IMR-90 (cell line): ENCODE results near the gene FAXDC2. TPM values are rescaled to one million over a fixed set of nuclear protein-coding genes. Genes with fewer than 3 reads are reported as not detected.

ENCODE experiments used
- ATAC-seq: fragments of 200-7000 bp; cut with Tn5 transposase; 2 replicates; pipeline ENCODE4 v1.9.1; 2020; ENCODE audit warnings: low read depth, mild to moderate bottlenecking, moderate library complexity
- Bru-seq: library from RNA; stranded (reverse); fragments of 400-500 nt; gene quantifications from one replicate; lab custom pipeline; 2021; lab: Mats Ljungman, UMichigan
- BruChase-seq, 2 experiments: library from RNA; stranded (reverse); fragments of 400-500 nt; gene quantifications; one replicate each; lab custom pipeline; 2021; lab: Mats Ljungman, UMichigan
- BruUV-seq: library from RNA; stranded (reverse); fragments of 400-500 nt; replicated peaks from 2 replicates; lab custom pipeline; 2021; lab: Mats Ljungman, UMichigan
- CTCF ChIA-PET: fragments of 300-600 bp; formaldehyde crosslinking; extraction: SDS; loops from one replicate; lab custom pipeline; 2021; ENCODE audit warnings: antibody characterized with exemption; lab: Yijun Ruan, JAX
- POLR2A ChIA-PET: fragments of 300-600 bp; sonication (Branson Sonifier 250); formaldehyde crosslinking; loops from one replicate; lab custom pipeline; 2022; ENCODE audit warnings: antibody characterized with exemption; ENCODE audit not compliant: unreplicated experiment; lab: Charles Lee
- DNase-seq: peaks from one replicate; pipeline ENCODE4 v3.0.0; 2013
- H2AFZ ChIP-seq: replicated peaks from 2 replicates; pipeline ENCODE3; 2013; ENCODE audit warnings: low read length, mild to moderate bottlenecking; ENCODE audit not compliant: poor library complexity
- H2AK5ac ChIP-seq: 2 replicates; pipeline ENCODE4 v1.6.1; 2013; ENCODE audit warnings: low read depth, low read length, inconsistent platforms
- H2AK9ac ChIP-seq: replicated peaks from 2 replicates; pipeline ENCODE3; 2013; ENCODE audit warnings: mild to moderate bottlenecking, low read depth, low read length, moderate library complexity; ENCODE audit not compliant: poor library complexity
- H2BK120ac ChIP-seq: 2 replicates; pipeline ENCODE4 v1.6.1; 2013; ENCODE audit warnings: low read depth, low read length, inconsistent platforms
- H2BK15ac ChIP-seq: 3 replicates; pipeline ENCODE4 v1.6.1; 2013; ENCODE audit warnings: low read depth, low read length, inconsistent platforms
- H2BK20ac ChIP-seq: 2 replicates; pipeline ENCODE4 v1.6.1; 2013; ENCODE audit warnings: low read depth, mild to moderate bottlenecking, inconsistent platforms, low read length, moderate library complexity
- H2BK5ac ChIP-seq: 2 replicates; pipeline ENCODE4 v1.6.1; 2013; ENCODE audit warnings: mild to moderate bottlenecking, low read depth, low read length, inconsistent platforms; ENCODE audit not compliant: poor library complexity, severe bottlenecking
- H3K14ac ChIP-seq: replicated peaks from 2 replicates; pipeline ENCODE4 v1.6.1; 2013; ENCODE audit warnings: low read depth, low read length, inconsistent platforms
- H3K18ac ChIP-seq: 2 replicates; pipeline ENCODE4 v1.6.1; 2013; ENCODE audit warnings: low read depth, low read length, control low read depth
- H3K23ac ChIP-seq: 2 replicates; pipeline ENCODE4 v1.6.1; 2013; ENCODE audit warnings: low read depth, low read length, inconsistent platforms
- H3K27ac ChIP-seq: 2 replicates; pipeline ENCODE4 v1.5.1; 2013; ENCODE audit warnings: mild to moderate bottlenecking, control low read depth, low read length; ENCODE audit not compliant: insufficient read depth
- H3K27me3 ChIP-seq: 2 replicates; pipeline ENCODE4 v1.6.1; 2013; ENCODE audit warnings: low read length; ENCODE audit not compliant: control insufficient read depth, insufficient read depth
- H3K36me3 ChIP-seq: 2 replicates; pipeline ENCODE4 v1.6.1; 2013; ENCODE audit warnings: low read length, mixed read lengths; ENCODE audit not compliant: control insufficient read depth, insufficient read depth
- H3K4ac ChIP-seq: 2 replicates; pipeline ENCODE4 v1.6.1; 2013; ENCODE audit warnings: low read depth, low read length, inconsistent platforms
- H3K4me1 ChIP-seq: 2 replicates; pipeline ENCODE4 v1.6.1; 2013; ENCODE audit warnings: low read length, mixed read lengths; ENCODE audit not compliant: control insufficient read depth, insufficient read depth
- H3K4me2 ChIP-seq: 2 replicates; pipeline ENCODE4 v1.6.1; 2013; ENCODE audit warnings: low read depth, mild to moderate bottlenecking, control low read depth, low read length, moderate library complexity
- H3K4me3 ChIP-seq: 2 replicates; pipeline ENCODE4 v1.5.1; 2013; ENCODE audit warnings: low read depth, mild to moderate bottlenecking, control low read depth, low read length, moderate library complexity; ENCODE audit not compliant: insufficient read depth
- H3K56ac ChIP-seq: 2 replicates; pipeline ENCODE4 v1.6.1; 2013; ENCODE audit warnings: low read length, inconsistent platforms; ENCODE audit not compliant: insufficient read depth; ENCODE audit errors: extremely low read depth
- H3K79me1 ChIP-seq, 2 experiments: 2 replicates each; pipeline ENCODE4 v1.6.1; 2013; ENCODE audit warnings: low read length in 2 of 2, inconsistent platforms in 1 of 2, low read depth in 1 of 2
- H3K9ac ChIP-seq: 2 replicates; pipeline ENCODE4 v1.6.1; 2013; ENCODE audit warnings: low read depth, low read length, control low read depth
- H3K9me1 ChIP-seq: 2 replicates; pipeline ENCODE4 v1.6.1; 2013; ENCODE audit warnings: low read length, inconsistent platforms; ENCODE audit not compliant: insufficient read depth
- H3K9me3 ChIP-seq: 2 replicates; pipeline ENCODE4 v1.6.1; 2013; ENCODE audit warnings: low read length; ENCODE audit not compliant: control insufficient read depth, insufficient read depth
- H4K20me1 ChIP-seq: 2 replicates; pipeline ENCODE4 v1.6.1; 2013; ENCODE audit warnings: low read length, inconsistent platforms; ENCODE audit not compliant: insufficient read depth
- H4K5ac ChIP-seq: 2 replicates; pipeline ENCODE4 v1.6.1; 2013; ENCODE audit warnings: mild to moderate bottlenecking, low read depth, low read length, control low read depth
- H4K8ac ChIP-seq, 2 experiments: 2 replicates each; pipeline ENCODE4 v1.6.1; 2013; ENCODE audit warnings: low read depth in 2 of 2, low read length in 2 of 2, control low read depth in 1 of 2, inconsistent platforms in 1 of 2
- H4K91ac ChIP-seq: 2 replicates; pipeline ENCODE4 v1.6.1; 2013; ENCODE audit warnings: low read depth, low read length, inconsistent platforms; ENCODE audit not compliant: insufficient read depth
- BHLHE40 ChIP-seq: fragments of 150-350 bp; IDR thresholded peaks from 2 replicates; pipeline ENCODE4 v1.6.1; 2016; ENCODE audit warnings: mild to moderate bottlenecking, low read depth, low read length
- MXI1 ChIP-seq: IDR thresholded peaks from 2 replicates; pipeline ENCODE4 v1.6.1; 2012; ENCODE audit warnings: low read depth, mild to moderate bottlenecking, low read length, moderate library complexity, borderline replicate concordance
- WGBS, 2 experiments: methylation state at CpG; one replicate each; pipeline versions ENCODE4 v1.1.5 to v1.1.7; 2013; ENCODE audit warnings: missing lambda C conversion rate in 2 of 2; ENCODE audit not compliant: insufficient read length in 1 of 2; ENCODE audit errors: extremely low coverage in 2 of 2; 5-methylcytosine and 5-hydroxymethylcytosine counted together
- dilution Hi-C: fragments of 300-500 bp; cut with HindIII; formaldehyde crosslinking; loops from one replicate; pipeline ENCODE4 v1.14.3; 2018; ENCODE audit warnings: low sequenced_read_pairs; ENCODE audit not compliant: unreplicated experiment
- in situ Hi-C: fragments of 300-500 bp; cut with MboI; formaldehyde crosslinking; loops from 3 replicates; pipeline ENCODE4 v1.14.3; 2019; ENCODE audit warnings: low sequenced_read_pairs, inconsistent platforms, mixed read lengths
- intact Hi-C: fragments of 100-400 bp; cut with micrococcal nuclease; formaldehyde crosslinking; loops from 2 replicates; pipeline ENCODE4 v1.10.0; 2022
- long read RNA-seq: library from polyadenylated mRNA; unstranded; transcript quantifications from one replicate; pipeline ENCODE4 v2.0.0, GENCODE V29; 2021; ENCODE audit not compliant: unreplicated experiment
- polyA plus RNA-seq, 3 experiments: library from polyadenylated mRNA; depleted of rRNA; stranded (reverse); fragments of >200 nt; gene quantifications; 2 replicates each; pipeline ENCODE4 v1.2.3, GENCODE V29; 2012; ENCODE audit warnings: low replicate concordance in 1 of 3
- total RNA-seq: library from RNA; depleted of rRNA; stranded (reverse); fragments of >200 nt; gene quantifications from 2 replicates; pipeline ENCODE4 v1.2.3, GENCODE V29; 2012; rRNA removed
- TF ChIP-seq, protein P1 (sequence below): fragments of 150-350 bp; IDR thresholded peaks from 2 replicates; pipeline ENCODE4 v1.6.1; 2017; ENCODE audit warnings: mild to moderate bottlenecking, antibody characterized with exemption, low read length, low read depth
- TF ChIP-seq, protein P2 (sequence below): conservative IDR thresholded peaks from 2 replicates; pipeline ENCODE4 v1.5.1; 2012; ENCODE audit warnings: mild to moderate bottlenecking, low read depth, low read length, improper control_type of control experiment

Gene FAXDC2, protein sequence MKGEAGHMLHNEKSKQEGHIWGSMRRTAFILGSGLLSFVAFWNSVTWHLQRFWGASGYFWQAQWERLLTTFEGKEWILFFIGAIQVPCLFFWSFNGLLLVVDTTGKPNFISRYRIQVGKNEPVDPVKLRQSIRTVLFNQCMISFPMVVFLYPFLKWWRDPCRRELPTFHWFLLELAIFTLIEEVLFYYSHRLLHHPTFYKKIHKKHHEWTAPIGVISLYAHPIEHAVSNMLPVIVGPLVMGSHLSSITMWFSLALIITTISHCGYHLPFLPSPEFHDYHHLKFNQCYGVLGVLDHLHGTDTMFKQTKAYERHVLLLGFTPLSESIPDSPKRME
- 4.2 and 4.3 TPM in 2 replicates for total RNA-seq
- 8.1 and 8.9 TPM in 2 replicates for polyA plus RNA-seq (2012; rRNA removed)
- polyA plus RNA-seq (2012; cell fraction: cytosol; rRNA removed) = 3.1 and 6.5 TPM in 2 replicates
- 7.3 and 16.5 TPM in 2 replicates for polyA plus RNA-seq (2012; cell fraction: nucleus; rRNA removed; ENCODE audit: low replicate concordance)
- percentile 56 among the genes with signal in this experiment for Bru-seq, nascent RNA
- percentile 73 among the genes with signal in this experiment for BruChase-seq, experiment 1, labeled RNA remaining after a 6-hour chase
- percentile 66 among the genes with signal in this experiment for BruChase-seq, experiment 2, labeled RNA remaining after a 2-hour chase
- long read RNA-seq, partial matches to known transcripts = 1 of 5 reads
- long read RNA-seq, other reads (novel, unspliced or antisense) = 3 of 5 reads

DNA sequence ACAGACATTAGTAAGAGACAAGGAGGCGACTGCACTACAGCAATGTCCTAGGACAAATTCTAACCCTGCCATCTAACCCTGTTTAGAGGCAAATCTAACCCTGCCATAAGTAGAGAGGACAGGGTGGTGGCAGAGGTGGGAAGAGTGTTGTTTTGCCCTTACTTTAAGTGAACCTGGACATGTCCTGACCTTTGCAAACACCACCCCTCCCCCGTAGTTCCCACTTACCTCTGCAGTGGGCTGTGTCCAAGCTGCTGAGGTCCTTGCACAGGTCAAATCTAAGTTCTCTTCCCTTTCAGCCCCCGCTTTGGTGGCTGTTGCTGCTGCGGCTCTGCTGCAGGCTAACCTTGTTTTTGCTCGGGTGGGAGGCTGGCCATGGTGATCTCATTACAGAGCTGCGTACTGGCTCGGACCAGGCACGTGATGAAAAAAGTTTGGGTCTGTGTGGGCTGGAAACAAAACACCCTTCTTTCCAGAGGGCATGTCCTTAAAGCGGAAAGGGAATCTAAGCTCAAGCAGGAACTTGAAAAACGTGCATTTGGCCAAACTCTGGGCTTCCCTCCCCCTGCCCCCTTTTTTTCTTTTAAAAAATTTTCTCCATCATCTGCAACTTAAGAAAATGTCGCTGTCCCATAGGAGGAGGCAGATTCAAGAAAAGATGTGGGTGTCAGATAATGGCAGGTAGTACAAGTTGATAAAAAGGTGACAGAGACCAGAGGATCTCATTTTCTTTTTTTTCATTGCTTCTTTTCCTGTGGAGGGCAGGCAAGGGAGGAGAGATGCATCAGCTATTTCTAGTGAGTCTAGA, at the start of gene FAXDC2:
Gene FAXDC2, minus strand, starts transcription at position 349 of the 808 bp plus-strand sequence. CDS start 12,425 bp downstream, outside the sequence.
- peak within 1 kb of the TSS; percentile 64 for H3K4ac ChIP-seq
- H2AK9ac ChIP-seq = peak within 1 kb of the TSS; percentile 45
- CTCF ChIA-PET = interaction anchor here (0.9 kb wide), 1 partner anchor 10 kb away, joined by 3 read pairs; no protein-coding TSS in a partner anchor
- no peaks in the 10 kb centered on the region for H3K36me3 ChIP-seq
- TF ChIP-seq BHLHE40 (peak; percentile 87), MXI1 (peak; percentile 68; the same call in 1 of the 2 replicates)
- TF ChIP-seq, protein P1, sequence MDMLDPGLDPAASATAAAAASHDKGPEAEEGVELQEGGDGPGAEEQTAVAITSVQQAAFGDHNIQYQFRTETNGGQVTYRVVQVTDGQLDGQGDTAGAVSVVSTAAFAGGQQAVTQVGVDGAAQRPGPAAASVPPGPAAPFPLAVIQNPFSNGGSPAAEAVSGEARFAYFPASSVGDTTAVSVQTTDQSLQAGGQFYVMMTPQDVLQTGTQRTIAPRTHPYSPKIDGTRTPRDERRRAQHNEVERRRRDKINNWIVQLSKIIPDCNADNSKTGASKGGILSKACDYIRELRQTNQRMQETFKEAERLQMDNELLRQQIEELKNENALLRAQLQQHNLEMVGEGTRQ = peak; percentile 96
- TF ChIP-seq, protein P2, sequence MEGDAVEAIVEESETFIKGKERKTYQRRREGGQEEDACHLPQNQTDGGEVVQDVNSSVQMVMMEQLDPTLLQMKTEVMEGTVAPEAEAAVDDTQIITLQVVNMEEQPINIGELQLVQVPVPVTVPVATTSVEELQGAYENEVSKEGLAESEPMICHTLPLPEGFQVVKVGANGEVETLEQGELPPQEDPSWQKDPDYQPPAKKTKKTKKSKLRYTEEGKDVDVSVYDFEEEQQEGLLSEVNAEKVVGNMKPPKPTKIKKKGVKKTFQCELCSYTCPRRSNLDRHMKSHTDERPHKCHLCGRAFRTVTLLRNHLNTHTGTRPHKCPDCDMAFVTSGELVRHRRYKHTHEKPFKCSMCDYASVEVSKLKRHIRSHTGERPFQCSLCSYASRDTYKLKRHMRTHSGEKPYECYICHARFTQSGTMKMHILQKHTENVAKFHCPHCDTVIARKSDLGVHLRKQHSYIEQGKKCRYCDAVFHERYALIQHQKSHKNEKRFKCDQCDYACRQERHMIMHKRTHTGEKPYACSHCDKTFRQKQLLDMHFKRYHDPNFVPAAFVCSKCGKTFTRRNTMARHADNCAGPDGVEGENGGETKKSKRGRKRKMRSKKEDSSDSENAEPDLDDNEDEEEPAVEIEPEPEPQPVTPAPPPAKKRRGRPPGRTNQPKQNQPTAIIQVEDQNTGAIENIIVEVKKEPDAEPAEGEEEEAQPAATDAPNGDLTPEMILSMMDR = no peak
- H2BK120ac ChIP-seq = peak within 1 kb of the TSS; percentile 32
- BruUV-seq = no TSS peak
- intact Hi-C loops = no loop called here
- H3K79me1 ChIP-seq = no peaks in the 10 kb centered on the region
- in situ Hi-C loops = no loop called here
- peak within 1 kb of the TSS; percentile 69 for H3K4me3 ChIP-seq
- peak within 1 kb of the TSS; percentile 21; the same call in 1 of the 2 replicates for H2AK5ac ChIP-seq
- no peaks in the 10 kb centered on the region for H4K20me1 ChIP-seq
- dilution Hi-C loops = no loop called here
- no peak within 1 kb of the TSS; the same call in 2 of the 3 replicates for H2BK15ac ChIP-seq
- DNase-seq (peak; percentile 88), ATAC-seq (peak; percentile 100)
- H3K9me3 ChIP-seq = no peaks in the 10 kb centered on the region
- no peaks in the 10 kb centered on the region for H3K27me3 ChIP-seq
- peak within 1 kb of the TSS; percentile 22; the same call in 1 of the 2 replicates for H2BK20ac ChIP-seq
- H3K23ac ChIP-seq = peak within 1 kb of the TSS; percentile 42
- H3K9me1 ChIP-seq = peaks cover 3% of the 10 kb centered on the region
- peak within 1 kb of the TSS; percentile 77 for H3K9ac ChIP-seq
- WGBS, 2 experiments = no CpG with 5 or more reads among the region's 11 CpGs
- peak within 1 kb of the TSS; percentile 67 for H3K18ac ChIP-seq
- H3K4me1 ChIP-seq = peaks cover 4% of the 10 kb centered on the region
- H2BK5ac ChIP-seq = peak within 1 kb of the TSS; percentile 30
- peak within 1 kb of the TSS; percentile 65 for H3K14ac ChIP-seq
- peak within 1 kb of the TSS; percentile 68; the same call in 1 of the 2 replicates for H3K27ac ChIP-seq
- H4K91ac ChIP-seq = peak within 1 kb of the TSS; percentile 71
- POLR2A ChIA-PET = no interaction called here
- peak within 1 kb of the TSS; percentile 81 for H4K5ac ChIP-seq
- peak within 1 kb of the TSS; percentile 36; the same call in 1 of the 2 replicates for H3K56ac ChIP-seq
- peak within 1 kb of the TSS; percentile 91 for H3K4me2 ChIP-seq
- peak within 1 kb of the TSS; percentile 87 for H2AFZ ChIP-seq
- H4K8ac ChIP-seq = peak within 1 kb of the TSS; percentile 76 to 88; a peak in 3 of 4 replicates
